NOMO-1 (cell line): ENCODE results near the gene TRIM33.
"Not testable (repeated sequence)": the region's sequence is repeated elsewhere in the genome, so short reads cannot be mapped to it uniquely, and the experiment has no call there.

ENCODE experiments used
- DNase-seq, 2 experiments: peaks; one replicate each; lab custom pipeline; 2025; ENCODE audit not compliant: unreplicated experiment in 2 of 2; lab: John Stamatoyannopoulos, UW

TRIM33 gene

GRCh38 chr1:114512595-114513280, 1.7 kb upstream of the TRIM33 start:
- DNase-seq = no peak

GRCh38 chr1:114510274-114511031, 550 bp downstream of the TRIM33 start:
- peak; percentile 17 to 45 for DNase-seq

GRCh38 chr1:114509596-114510273, 1.3 kb downstream of the TRIM33 start:
- no peak for DNase-seq

- DNase-seq = no peak
These were observed 2.6 kb downstream of the TRIM33 start for GRCh38 chr1:114508386-114508898.

GRCh38 chr1:114507513-114507912, 3.5 kb downstream of the TRIM33 start:
- DNase-seq = no peak

GRCh38 chr1:114505148-114505561, 5.8 kb downstream of the TRIM33 start:
- DNase-seq = no peak

GRCh38 chr1:114503916-114504422, 7.0 kb downstream of the TRIM33 start:
- no peak for DNase-seq

GRCh38 chr1:114502080-114502479, 8.9 kb downstream of the TRIM33 start:
- DNase-seq = no peak

- DNase-seq = no peak
These were observed 11.5 kb downstream of the TRIM33 start for GRCh38 chr1:114499478-114499877.

GRCh38 chr1:114496089-114496488, 14.9 kb downstream of the TRIM33 start:
- no peak for DNase-seq

- DNase-seq = no peak
These were observed 15.5 kb downstream of the TRIM33 start for GRCh38 chr1:114495486-114495885.

- no peak for DNase-seq
These were observed 18.0 kb downstream of the TRIM33 start for GRCh38 chr1:114492978-114493377.

- no peak for DNase-seq
These were observed 20.7 kb downstream of the TRIM33 start for GRCh38 chr1:114490274-114490693.

- DNase-seq = no peak
These were observed 22.3 kb downstream of the TRIM33 start for GRCh38 chr1:114488739-114489138.

- no peak for DNase-seq
These were observed 25.7 kb downstream of the TRIM33 start for GRCh38 chr1:114485286-114485685.

- DNase-seq = peak; percentile 53 to 89
These were observed 28.4 kb downstream of the TRIM33 start for GRCh38 chr1:114482585-114482984.

- DNase-seq = not testable (repeated sequence)
These were observed 31.4 kb downstream of the TRIM33 start for GRCh38 chr1:114479636-114480035.

GRCh38 chr1:114479134-114479533, 31.9 kb downstream of the TRIM33 start:
- no peak for DNase-seq

- DNase-seq = no peak
These were observed 37.2 kb downstream of the TRIM33 start for GRCh38 chr1:114473796-114474195.

- no peak for DNase-seq
These were observed 38.6 kb downstream of the TRIM33 start for GRCh38 chr1:114472408-114472807.

- no peak for DNase-seq
These were observed 40.3 kb downstream of the TRIM33 start for GRCh38 chr1:114470681-114471080.
